ENCODE data around the gene TUBGCP6. TPM values are rescaled to one million over a fixed set of nuclear protein-coding genes. Genes with fewer than 3 reads are reported as not detected.

The TUBGCP6 gene
- total and polyA plus RNA-seq, 2 donors (not counting 1 experiment from before 2014, with no cell fraction given), result 137 to 178 TPM

DNA sequence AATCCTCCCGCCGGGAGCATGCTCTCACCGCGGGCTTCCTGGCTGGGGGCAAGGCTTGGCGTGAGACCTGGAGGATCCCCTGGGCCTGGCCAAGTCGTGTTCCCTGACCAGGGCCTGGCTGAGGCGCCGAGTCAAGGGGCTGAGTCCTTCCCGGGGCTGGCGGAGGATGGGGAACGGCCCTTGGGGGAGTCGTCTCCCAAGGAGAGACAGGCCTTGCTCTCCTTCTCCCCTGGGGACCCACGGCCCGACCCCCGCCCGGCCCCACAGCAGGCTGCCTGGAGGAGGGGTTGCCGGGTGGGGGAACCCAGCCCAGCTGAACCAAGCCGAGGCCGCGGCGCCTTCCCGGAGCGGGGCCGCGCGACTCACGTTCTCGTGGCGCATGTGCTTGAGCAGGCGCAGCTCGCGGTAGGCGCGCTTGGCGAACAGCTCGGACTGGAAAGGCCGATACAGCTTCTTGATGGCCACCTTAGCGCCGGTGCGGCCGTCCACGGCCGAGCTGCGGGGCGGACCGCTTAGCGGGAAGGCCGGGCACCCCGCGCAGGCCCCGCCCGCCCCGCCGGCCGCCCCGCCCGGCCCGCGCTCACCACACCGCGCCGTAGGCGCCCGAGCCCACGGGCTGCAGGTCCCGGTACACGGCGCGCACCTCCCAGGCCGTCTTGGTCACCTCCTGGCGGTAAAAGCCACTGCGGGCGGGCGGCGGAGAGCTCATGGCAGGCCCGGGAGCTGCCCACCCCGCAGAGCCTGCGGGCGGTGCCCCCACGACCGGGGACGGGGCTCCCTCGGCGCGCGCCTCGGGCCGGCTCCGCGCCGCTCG, 16.2 kb upstream of the TUBGCP6 start:
- DNase-seq (no peak), ATAC-seq (ENCODE audit: low read depth) (peak; percentile 28)
- Mint-ChIP-seq H3K27ac (no peak overlapping the region), H3K4me3 (peak overlapping the region; percentile 45), H3K4me1 (peaks cover 13% of the 10 kb centered on the region), H3K27me3 (peaks cover 10% of the 10 kb centered on the region), H3K9me3 (ENCODE audit: insufficient read depth) (no peaks in the 10 kb centered on the region)
- Histone ChIP-seq H3K79me2 (ENCODE audit: control insufficient read depth, insufficient read depth, low read length) (no peaks in the 10 kb centered on the region), H3K4me2 (replicated peaks; ENCODE audit: low read depth, low read length, poor library complexity, severe bottlenecking) (peak overlapping the region; percentile 70), H3K9me3 (ENCODE audit: control extremely low read depth in 1 of 3, control insufficient read depth in 2 of 3, insufficient read depth in 1 of 3, low read length in 2 of 3) (no peaks in the 10 kb centered on the region), H3K9ac (ENCODE audit: low read length) (no peak overlapping the region), H3K4me1 (ENCODE audit: control insufficient read depth in 2 of 2, insufficient read depth in 2 of 2, low read length in 2 of 2) (peaks cover 17 to 21% of the 10 kb centered on the region in 2 donors), H3K27me3 (replicated peaks in 1 of 4; ENCODE audit: control extremely low read depth in 1 of 4, control insufficient read depth in 3 of 4, insufficient read depth in 4 of 4, low read length in 3 of 4) (peaks cover 0 to 31% (median 8%) of the 10 kb centered on the region in 4 experiments), H4K20me1 (ENCODE audit: control insufficient read depth, insufficient read depth, low read length, poor library complexity, severe bottlenecking) (no peaks in the 10 kb centered on the region), H3K36me3 (replicated peaks in 1 of 2; ENCODE audit: control extremely low read depth in 1 of 2, control insufficient read depth in 1 of 2, extremely low read depth in 1 of 2, insufficient read depth in 2 of 2, low read length in 1 of 2) (no peaks in the 10 kb centered on the region), H3K4me3 (ENCODE audit: control extremely low read depth in 1 of 5, extremely low read depth in 1 of 5, insufficient read depth in 1 of 5, low read depth in 2 of 5, low read length in 4 of 5) (peak overlapping the region in 3 of 5 experiments; percentile 5 to 36 (median 33)), H2AFZ (ENCODE audit: insufficient read depth, low read depth, low read length, poor library complexity, severe bottlenecking) (no peak overlapping the region), H3K27ac (ENCODE audit: low read length in 2 of 2) (no peak overlapping the region)
- intact Hi-C loops (cut with micrococcal nuclease), result no loop called here
- TF ChIP-seq, protein P1, sequence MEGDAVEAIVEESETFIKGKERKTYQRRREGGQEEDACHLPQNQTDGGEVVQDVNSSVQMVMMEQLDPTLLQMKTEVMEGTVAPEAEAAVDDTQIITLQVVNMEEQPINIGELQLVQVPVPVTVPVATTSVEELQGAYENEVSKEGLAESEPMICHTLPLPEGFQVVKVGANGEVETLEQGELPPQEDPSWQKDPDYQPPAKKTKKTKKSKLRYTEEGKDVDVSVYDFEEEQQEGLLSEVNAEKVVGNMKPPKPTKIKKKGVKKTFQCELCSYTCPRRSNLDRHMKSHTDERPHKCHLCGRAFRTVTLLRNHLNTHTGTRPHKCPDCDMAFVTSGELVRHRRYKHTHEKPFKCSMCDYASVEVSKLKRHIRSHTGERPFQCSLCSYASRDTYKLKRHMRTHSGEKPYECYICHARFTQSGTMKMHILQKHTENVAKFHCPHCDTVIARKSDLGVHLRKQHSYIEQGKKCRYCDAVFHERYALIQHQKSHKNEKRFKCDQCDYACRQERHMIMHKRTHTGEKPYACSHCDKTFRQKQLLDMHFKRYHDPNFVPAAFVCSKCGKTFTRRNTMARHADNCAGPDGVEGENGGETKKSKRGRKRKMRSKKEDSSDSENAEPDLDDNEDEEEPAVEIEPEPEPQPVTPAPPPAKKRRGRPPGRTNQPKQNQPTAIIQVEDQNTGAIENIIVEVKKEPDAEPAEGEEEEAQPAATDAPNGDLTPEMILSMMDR (IDR thresholded peaks at IDR 0.05), result no peak
- ChIA-PET POLR2A (no interaction called here), CTCF (interaction anchor here (1.0 to 3.8 kb wide), 2 partner anchors 9 to 23 kb away, joined by 3 to 22 read pairs; partner anchors contain the start of gene HDAC10)
- WGBS (ENCODE audit: insufficient coverage), result 1% methylated on average over 91 of the region's 92 CpGs

DNA sequence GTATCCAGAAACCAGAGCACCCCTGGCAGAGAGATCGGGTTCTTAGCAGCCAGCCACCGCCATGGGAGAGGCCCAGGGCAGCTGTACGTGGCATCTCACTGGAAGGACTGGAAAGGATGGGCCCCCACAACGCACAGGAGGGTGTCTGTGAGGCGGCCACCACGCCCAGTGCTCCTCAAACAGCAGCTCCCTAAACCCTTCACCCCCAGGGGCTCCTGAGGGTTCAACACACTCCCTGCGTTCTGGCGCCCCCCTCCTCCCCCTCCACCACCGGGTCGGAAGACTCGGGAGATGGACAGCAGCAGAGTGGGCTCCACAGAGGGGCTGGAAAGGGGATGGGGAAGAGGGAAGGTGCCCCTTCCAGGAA, 15.6 kb upstream of the TUBGCP6 start:
- H3K27ac Mint-ChIP-seq, result no peak overlapping the region
- no peak overlapping the region for H3K9ac ChIP-seq (ENCODE audit: low read length)
- peak overlapping the region; percentile 70 for H3K4me2 ChIP-seq (replicated peaks; ENCODE audit: low read depth, low read length, poor library complexity, severe bottlenecking)
- H3K4me1 Mint-ChIP-seq, result peaks cover 13% of the 10 kb centered on the region
- TF ChIP-seq, protein P1 (IDR thresholded peaks at IDR 0.05), result no peak
- TF ChIP-seq EZH2 (IDR thresholded peaks at IDR 0.05; ENCODE audit: borderline replicate concordance, insufficient read depth, low read depth, low read length, poor library complexity, severe bottlenecking), result no peak
- H4K20me1 ChIP-seq (ENCODE audit: control insufficient read depth, insufficient read depth, low read length, poor library complexity, severe bottlenecking), result no peaks in the 10 kb centered on the region
- peaks cover 10% of the 10 kb centered on the region for H3K27me3 Mint-ChIP-seq
- peak overlapping the region; percentile 45 for H3K4me3 Mint-ChIP-seq
- POLR2A ChIA-PET, result no interaction called here
- no peaks in the 10 kb centered on the region for H3K9me3 Mint-ChIP-seq (ENCODE audit: insufficient read depth)
- H3K9me3 ChIP-seq (ENCODE audit: control extremely low read depth in 1 of 3, control insufficient read depth in 2 of 3, insufficient read depth in 1 of 3, low read length in 2 of 3), result no peaks in the 10 kb centered on the region
- H3K36me3 ChIP-seq (replicated peaks in 1 of 2; ENCODE audit: control extremely low read depth in 1 of 2, control insufficient read depth in 1 of 2, extremely low read depth in 1 of 2, insufficient read depth in 2 of 2, low read length in 1 of 2), result no peaks in the 10 kb centered on the region
- peaks cover 0 to 31% (median 8%) of the 10 kb centered on the region in 4 experiments for H3K27me3 ChIP-seq (replicated peaks in 1 of 4; ENCODE audit: control extremely low read depth in 1 of 4, control insufficient read depth in 3 of 4, insufficient read depth in 4 of 4, low read length in 3 of 4)
- intact Hi-C loops (cut with micrococcal nuclease), result no loop called here
- no peak overlapping the region for H3K4me3 ChIP-seq (ENCODE audit: control extremely low read depth in 1 of 5, extremely low read depth in 1 of 5, insufficient read depth in 1 of 5, low read depth in 2 of 5, low read length in 4 of 5)
- no peak for DNase-seq
- CTCF ChIA-PET, result interaction anchor here (3.8 kb wide), 1 partner anchor 8 kb away, joined by 22 read pairs; the partner anchor contains the start of gene HDAC10
- no peak overlapping the region for H2AFZ ChIP-seq (ENCODE audit: insufficient read depth, low read depth, low read length, poor library complexity, severe bottlenecking)
- WGBS (ENCODE audit: insufficient coverage), result 59% methylated on average over 4 of the region's 11 CpGs
- H3K4me1 ChIP-seq (ENCODE audit: control insufficient read depth in 2 of 2, insufficient read depth in 2 of 2, low read length in 2 of 2), result peaks cover 17 to 21% of the 10 kb centered on the region in 2 donors
- H3K27ac ChIP-seq (ENCODE audit: low read length in 2 of 2), result no peak overlapping the region
- H3K79me2 ChIP-seq (ENCODE audit: control insufficient read depth, insufficient read depth, low read length), result no peaks in the 10 kb centered on the region
- no peak for ATAC-seq (ENCODE audit: low read depth)

Measured in B cell (primary cell).